ENCODE measurements around the gene ABCC3. TPM values are rescaled to one million over a fixed set of nuclear protein-coding genes. Genes with fewer than 3 reads are reported as not detected.

The ABCC3 gene
- total and polyA plus RNA-seq, 5 experiments from 2014 or later, result 0.10 TPM; not detected in 4

DNA sequence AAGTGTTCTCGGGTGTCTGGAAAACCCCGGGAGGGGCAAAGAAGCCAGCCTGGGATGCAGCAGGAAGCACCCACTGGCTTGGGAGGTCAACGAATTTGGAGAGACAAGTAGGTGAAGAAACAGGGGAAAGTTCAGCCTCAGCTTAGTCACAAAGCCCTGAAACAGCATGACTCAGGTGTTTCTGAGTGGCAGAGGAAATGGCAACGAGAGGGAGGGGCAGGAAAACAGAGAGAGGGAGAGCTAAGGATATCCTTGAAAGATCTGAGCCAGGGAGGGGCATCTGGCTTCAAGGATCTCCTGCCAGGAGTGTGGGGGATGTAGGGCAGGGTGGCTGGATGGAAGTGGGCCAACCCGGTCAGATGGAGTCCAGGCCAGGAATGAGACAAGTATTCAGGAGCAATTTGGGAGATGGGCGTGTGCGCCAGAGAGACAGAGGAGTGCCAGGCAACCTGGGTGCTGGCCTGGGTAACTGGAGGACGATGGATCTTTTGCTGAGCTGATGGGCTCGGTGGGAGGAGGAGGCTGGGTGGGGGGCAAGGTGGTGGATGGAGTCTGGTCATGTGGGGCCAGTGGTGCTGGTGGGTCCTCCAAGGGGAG is 27.2 kb downstream of the ABCC3 start:
- H3K27ac Mint-ChIP-seq, result peak overlapping the region in 1 of 10 donors; percentile 10
- peaks cover 1 to 12% (median 4%) of the 10 kb centered on the region in 5 donors for H3K27me3 Mint-ChIP-seq
- no peaks in the 10 kb centered on the region for H3K36me3 Mint-ChIP-seq
- H3K4me3 Mint-ChIP-seq, result no peak overlapping the region
- H3K4me1 Mint-ChIP-seq, result peaks cover 4 to 11% (median 9%) of the 10 kb centered on the region in 4 donors
- POLR2A ChIA-PET, result no interaction called here
- DNase-seq, result no peak
- H3K9me3 Mint-ChIP-seq, result no peaks in the 10 kb centered on the region
- ATAC-seq, result no peak

DNA sequence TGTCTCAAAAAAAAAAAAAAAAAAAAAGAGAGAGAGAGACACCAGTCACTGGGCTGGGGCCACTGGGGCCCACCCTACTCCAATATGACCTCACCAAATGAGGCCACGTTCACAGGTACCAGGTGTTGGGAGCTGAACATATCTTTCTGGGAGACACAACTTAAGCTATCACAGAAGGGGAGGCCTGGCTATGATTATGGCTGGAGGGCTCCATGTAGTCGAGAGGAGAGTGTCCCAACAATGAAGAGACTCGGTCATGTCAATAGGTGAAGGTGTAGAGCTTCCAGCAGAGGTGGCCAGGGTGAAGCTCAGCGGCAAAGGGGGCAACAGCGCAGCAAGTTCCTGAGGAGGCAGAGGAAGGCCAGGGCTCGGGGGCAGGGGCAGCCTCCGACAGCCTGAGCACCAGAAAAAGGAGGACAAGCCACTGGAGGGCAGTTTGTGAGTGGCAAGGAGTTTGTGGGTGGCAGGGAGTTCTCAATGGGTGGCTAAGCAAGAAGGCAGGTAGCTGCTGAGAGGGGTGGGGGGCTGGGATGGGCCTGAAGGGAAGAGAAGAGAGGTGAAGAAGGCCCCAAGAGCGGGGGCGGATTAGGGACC is 28.0 kb downstream of the ABCC3 start:
- ATAC-seq (no peak), DNase-seq (no peak)
- Mint-ChIP-seq H3K4me3 (no peak overlapping the region), H3K27me3 (peaks cover 1 to 11% (median 5%) of the 10 kb centered on the region in 5 donors), H3K36me3 (no peaks in the 10 kb centered on the region), H3K27ac (no peak overlapping the region), H3K4me1 (peaks cover 4 to 13% (median 9%) of the 10 kb centered on the region in 4 donors), H3K9me3 (no peaks in the 10 kb centered on the region)
- POLR2A ChIA-PET, result no interaction called here

GRCh38 chr17:50663812-50664374 is 29.2 kb downstream of the ABCC3 start:
- H3K4me1 Mint-ChIP-seq, result peaks cover 4 to 11% (median 9%) of the 10 kb centered on the region in 4 donors

DNA sequence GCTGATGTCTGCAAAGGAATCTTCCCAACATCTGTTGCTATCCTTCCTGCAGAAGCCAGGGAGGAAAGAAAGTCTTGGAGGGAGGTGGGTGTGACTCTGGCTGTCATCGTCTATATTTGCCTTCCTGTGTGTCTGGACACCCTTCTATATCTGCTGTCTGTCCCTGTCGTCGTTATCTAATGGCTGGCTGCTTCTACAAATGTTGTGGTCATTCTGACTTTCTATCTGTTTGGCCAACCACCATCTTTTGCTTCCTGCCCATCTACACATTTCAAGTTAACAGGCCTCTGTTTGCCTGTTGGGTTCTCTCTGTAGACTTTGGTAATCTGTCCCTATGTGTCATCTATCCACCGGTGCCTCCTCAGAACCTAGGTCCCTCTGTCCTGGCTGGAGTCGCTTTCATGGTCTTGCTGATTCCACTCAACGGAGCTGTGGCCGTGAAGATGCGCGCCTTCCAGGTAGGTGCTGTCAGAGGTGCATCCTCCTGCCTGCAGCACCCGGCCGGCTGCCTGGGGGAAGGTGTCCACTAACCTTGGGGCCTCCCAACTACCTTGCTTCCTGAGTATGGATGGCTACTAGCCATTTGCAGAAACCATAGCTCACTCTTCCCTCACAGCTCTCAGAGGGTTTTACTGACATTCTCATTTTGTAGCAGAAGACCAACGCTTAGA is 30.2 kb downstream of the ABCC3 start:
- no peaks in the 10 kb centered on the region for H3K36me3 Mint-ChIP-seq
- H3K9me3 Mint-ChIP-seq, result no peaks in the 10 kb centered on the region
- no peak overlapping the region for H3K4me3 Mint-ChIP-seq
- peaks cover 4 to 11% (median 9%) of the 10 kb centered on the region in 4 donors for H3K4me1 Mint-ChIP-seq
- ATAC-seq, result no peak
- H3K27ac Mint-ChIP-seq, result no peak overlapping the region
- POLR2A ChIA-PET, result no interaction called here
- DNase-seq, result no peak
- peaks cover 0 to 6% (median 0%) of the 10 kb centered on the region in 5 donors for H3K27me3 Mint-ChIP-seq

More at GRCh38 chr17:50663812-50664374, 29.2 kb downstream of the ABCC3 start:
- Mint-ChIP-seq H3K9me3 (no peaks in the 10 kb centered on the region), H3K27me3 (peaks cover 0 to 6% (median 0%) of the 10 kb centered on the region in 5 donors), H3K4me3 (no peak overlapping the region), H3K27ac (peak overlapping the region in 1 of 10 donors; percentile 4), H3K36me3 (no peaks in the 10 kb centered on the region)
- ATAC-seq, result no peak
- POLR2A ChIA-PET, result no interaction called here
- DNase-seq, result no peak

- no peak for ATAC-seq
Observed at GRCh38 chr17:50665838-50666237, 31.2 kb downstream of the ABCC3 start.

DNA sequence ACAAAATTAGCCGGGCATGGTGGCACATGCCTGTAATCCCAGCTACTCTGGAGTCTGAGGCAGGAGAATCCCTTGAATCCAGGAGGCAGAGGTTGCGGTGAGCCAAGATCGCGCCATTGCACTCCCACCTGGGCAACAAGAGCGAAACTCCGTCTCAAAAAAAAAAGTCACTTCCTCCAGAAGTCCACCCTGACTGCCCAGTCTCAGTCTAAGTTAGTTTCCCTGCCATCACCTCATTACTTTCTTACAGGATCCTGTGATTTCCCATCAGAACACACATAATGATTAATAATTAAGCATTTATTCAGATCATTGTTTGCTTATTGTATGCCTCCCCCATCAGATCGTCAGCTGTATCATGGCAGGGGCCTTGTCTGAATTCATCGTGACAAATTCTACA is 31.6 kb downstream of the ABCC3 start:
- Mint-ChIP-seq H3K27ac (peak overlapping the region in 1 of 10 donors; percentile 61), H3K27me3 (peaks cover 0 to 6% (median 0%) of the 10 kb centered on the region in 5 donors), H3K9me3 (no peaks in the 10 kb centered on the region), H3K4me3 (no peak overlapping the region), H3K36me3 (no peaks in the 10 kb centered on the region), H3K4me1 (peaks cover 4 to 10% (median 6%) of the 10 kb centered on the region in 4 donors)
- DNase-seq (no peak), ATAC-seq (no peak)
- POLR2A ChIA-PET, result no interaction called here

More at GRCh38 chr17:50665838-50666237, 31.2 kb downstream of the ABCC3 start:
- Mint-ChIP-seq H3K9me3 (no peaks in the 10 kb centered on the region), H3K27ac (no peak overlapping the region), H3K27me3 (peaks cover 0 to 6% (median 0%) of the 10 kb centered on the region in 5 donors), H3K4me1 (peaks cover 4 to 11% (median 9%) of the 10 kb centered on the region in 4 donors), H3K36me3 (no peaks in the 10 kb centered on the region), H3K4me3 (no peak overlapping the region)
- DNase-seq, result no peak
- POLR2A ChIA-PET, result no interaction called here

GRCh38 chr17:50667259-50668024 is 32.8 kb downstream of the ABCC3 start:
- H3K9me3 Mint-ChIP-seq, result no peaks in the 10 kb centered on the region
- peaks cover 0 to 6% (median 0%) of the 10 kb centered on the region in 5 donors for H3K27me3 Mint-ChIP-seq
- peaks cover 0 to 4% (median 0%) of the 10 kb centered on the region in 4 donors for H3K4me1 Mint-ChIP-seq
- no peak overlapping the region for H3K27ac Mint-ChIP-seq
- no peak overlapping the region for H3K4me3 Mint-ChIP-seq
- POLR2A ChIA-PET, result no interaction called here
- no peaks in the 10 kb centered on the region for H3K36me3 Mint-ChIP-seq
- no peak for DNase-seq
- no peak for ATAC-seq

GRCh38 chr17:50668025-50668837 is 33.5 kb downstream of the ABCC3 start:
- Mint-ChIP-seq H3K36me3 (no peaks in the 10 kb centered on the region), H3K27me3 (peaks cover 0 to 3% (median 0%) of the 10 kb centered on the region in 5 donors), H3K27ac (no peak overlapping the region), H3K4me1 (peaks cover 0 to 4% (median 0%) of the 10 kb centered on the region in 4 donors), H3K4me3 (no peak overlapping the region), H3K9me3 (no peaks in the 10 kb centered on the region)
- POLR2A ChIA-PET, result no interaction called here
- ATAC-seq (no peak), DNase-seq (no peak)

GRCh38 chr17:50668838-50669581 is 34.3 kb downstream of the ABCC3 start:
- peaks cover 0 to 3% (median 0%) of the 10 kb centered on the region in 4 donors for H3K4me1 Mint-ChIP-seq
- DNase-seq (no peak), ATAC-seq (no peak)
- no peaks in the 10 kb centered on the region for H3K9me3 Mint-ChIP-seq
- H3K36me3 Mint-ChIP-seq, result no peaks in the 10 kb centered on the region
- H3K4me3 Mint-ChIP-seq, result no peak overlapping the region
- POLR2A ChIA-PET, result no interaction called here
- no peak overlapping the region for H3K27ac Mint-ChIP-seq
- H3K27me3 Mint-ChIP-seq, result peaks cover 0 to 2% (median 0%) of the 10 kb centered on the region in 5 donors

DNA sequence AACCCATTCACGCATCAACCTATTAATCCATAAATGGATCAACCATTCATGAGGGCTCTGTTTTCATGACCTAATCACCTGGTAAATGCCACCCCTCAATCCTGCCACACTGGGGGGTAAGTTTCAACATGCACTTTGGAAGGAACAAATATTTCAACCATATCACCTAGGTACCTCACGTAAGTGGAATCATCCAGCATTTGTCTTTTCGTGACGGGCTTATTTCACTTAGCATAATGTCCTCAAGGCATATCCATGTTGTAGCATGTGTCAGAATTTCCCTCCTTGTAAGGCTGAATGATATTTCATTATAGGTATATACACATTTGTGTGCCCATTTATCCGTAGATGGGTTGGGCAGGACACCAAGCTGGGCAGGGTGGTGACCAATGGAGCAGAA is 37.4 kb downstream of the ABCC3 start:
- Mint-ChIP-seq H3K4me3 (no peak overlapping the region), H3K27me3 (peaks cover 0 to 2% (median 0%) of the 10 kb centered on the region in 5 donors), H3K4me1 (peaks cover 0 to 2% (median 0%) of the 10 kb centered on the region in 4 donors), H3K36me3 (no peaks in the 10 kb centered on the region), H3K9me3 (no peaks in the 10 kb centered on the region), H3K27ac (no peak overlapping the region)
- DNase-seq (no peak), ATAC-seq (no peak)
- POLR2A ChIA-PET, result interaction anchor here (0.6 kb wide), 1 partner anchor 541 kb away, joined by 3 read pairs; no protein-coding TSS in a partner anchor

DNA sequence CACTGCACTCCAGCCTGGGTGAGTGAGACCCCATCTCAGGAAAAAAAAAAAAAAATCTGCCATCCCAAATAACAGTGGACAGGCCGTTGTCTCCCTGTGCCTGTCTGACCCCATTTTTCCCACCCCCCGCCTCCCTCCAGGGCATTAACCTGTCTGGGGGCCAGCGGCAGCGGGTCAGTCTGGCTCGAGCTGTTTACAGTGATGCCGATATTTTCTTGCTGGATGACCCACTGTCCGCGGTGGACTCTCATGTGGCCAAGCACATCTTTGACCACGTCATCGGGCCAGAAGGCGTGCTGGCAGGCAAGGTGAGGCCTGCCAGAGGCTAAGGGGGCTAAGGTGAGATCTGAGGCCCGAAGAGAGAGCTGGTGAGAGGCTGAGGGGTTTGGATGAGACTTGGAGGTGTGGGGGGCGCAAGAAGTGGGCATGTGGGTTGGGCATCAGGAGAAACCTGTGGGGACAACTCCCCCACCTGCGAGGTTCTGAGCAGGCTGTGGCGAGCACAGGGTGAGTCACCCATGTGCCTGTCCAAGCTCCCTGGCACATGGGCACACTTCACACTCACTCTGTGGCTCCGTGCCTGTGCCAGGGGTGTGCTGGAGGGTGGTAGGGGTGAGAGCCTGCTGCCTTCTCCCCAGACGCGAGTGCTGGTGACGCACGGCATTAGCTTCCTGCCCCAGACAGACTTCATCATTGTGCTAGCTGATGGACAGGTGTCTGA is 38.3 kb downstream of the ABCC3 start:
- no peaks in the 10 kb centered on the region for H3K9me3 Mint-ChIP-seq
- no peak for ATAC-seq
- H3K27me3 Mint-ChIP-seq, result no peaks in the 10 kb centered on the region
- POLR2A ChIA-PET, result no interaction called here
- H3K4me3 Mint-ChIP-seq, result no peak overlapping the region
- H3K4me1 Mint-ChIP-seq, result no peaks in the 10 kb centered on the region
- no peak for DNase-seq
- no peaks in the 10 kb centered on the region for H3K36me3 Mint-ChIP-seq
- no peak overlapping the region for H3K27ac Mint-ChIP-seq
